ENCODE results near the gene PLCB1. TPM values are rescaled to one million over a fixed set of nuclear protein-coding genes. Genes with fewer than 3 reads are reported as not detected.
"Not testable (repeated sequence)": the region's sequence is repeated elsewhere in the genome, so short reads cannot be mapped to it uniquely, and the experiment has no call there.

Gene PLCB1
- total and polyA plus RNA-seq, 3 experiments from 2014 or later: 8.5 to 9.9 (median 8.8) TPM

- H3K27ac Mint-ChIP-seq; H3K27me3 ChIP-seq (ENCODE audit: insufficient read depth, low read length, poor library complexity, severe bottlenecking); H3K9me3 Mint-ChIP-seq; H3K36me3 ChIP-seq (ENCODE audit: insufficient read depth, low read length); H3K4me3 Mint-ChIP-seq; POLR2A ChIA-PET; H3K27ac ChIP-seq (ENCODE audit: low read depth, low read length); CTCF ChIA-PET; H3K36me3 Mint-ChIP-seq; H3K9me3 ChIP-seq (ENCODE audit: low read length); H3K4me1 Mint-ChIP-seq; H3K4me3 ChIP-seq (ENCODE audit: low read length); H3K4me1 ChIP-seq (ENCODE audit: insufficient read depth, low read length); DNase-seq: not testable (repeated sequence)
- peaks cover 13 to 28% of the 10 kb centered on the region in 2 donors for H3K27me3 Mint-ChIP-seq
Observed at GRCh38 chr20:8114612-8115011, 17.5 kb upstream of the PLCB1 start.

- no peaks in the 10 kb centered on the region for H3K36me3 ChIP-seq (ENCODE audit: insufficient read depth, low read length)
- H3K36me3 Mint-ChIP-seq: no peaks in the 10 kb centered on the region
- H3K27me3 Mint-ChIP-seq: peaks cover 11 to 36% of the 10 kb centered on the region in 2 donors
- H3K9me3 ChIP-seq (ENCODE audit: low read length): no peaks in the 10 kb centered on the region
- CTCF ChIA-PET: no interaction called here
- H3K4me3 Mint-ChIP-seq: no peak overlapping the region
- no peak overlapping the region for H3K4me3 ChIP-seq (ENCODE audit: low read length)
- H3K27ac Mint-ChIP-seq: no peak overlapping the region
- DNase-seq: no peak
- no peak overlapping the region for H3K27ac ChIP-seq (ENCODE audit: low read depth, low read length)
- no peaks in the 10 kb centered on the region for H3K27me3 ChIP-seq (ENCODE audit: insufficient read depth, low read length, poor library complexity, severe bottlenecking)
- no peaks in the 10 kb centered on the region for H3K4me1 ChIP-seq (ENCODE audit: insufficient read depth, low read length)
- POLR2A ChIA-PET: no interaction called here
- H3K9me3 Mint-ChIP-seq: peaks cover 0 to 3% (median under 1%) of the 10 kb centered on the region in 5 donors
- H3K4me1 Mint-ChIP-seq: no peaks in the 10 kb centered on the region
Observed at GRCh38 chr20:8115436-8115835, 16.6 kb upstream of the PLCB1 start.

GRCh38 chr20:8116067-8116811 lies 15.8 kb upstream of the PLCB1 start:
- H3K4me1 Mint-ChIP-seq: no peaks in the 10 kb centered on the region
- H3K4me1 ChIP-seq (ENCODE audit: insufficient read depth, low read length): no peaks in the 10 kb centered on the region
- no peaks in the 10 kb centered on the region for H3K36me3 ChIP-seq (ENCODE audit: insufficient read depth, low read length)
- no peaks in the 10 kb centered on the region for H3K27me3 ChIP-seq (ENCODE audit: insufficient read depth, low read length, poor library complexity, severe bottlenecking)
- no peak overlapping the region for H3K27ac ChIP-seq (ENCODE audit: low read depth, low read length)
- CTCF ChIA-PET: no interaction called here
- no peaks in the 10 kb centered on the region for H3K36me3 Mint-ChIP-seq
- no peak for DNase-seq
- no peaks in the 10 kb centered on the region for H3K9me3 ChIP-seq (ENCODE audit: low read length)
- no peak overlapping the region for H3K4me3 Mint-ChIP-seq
- H3K9me3 Mint-ChIP-seq: peaks cover 0 to 2% (median 0%) of the 10 kb centered on the region in 5 donors
- POLR2A ChIA-PET: no interaction called here
- no peak overlapping the region for H3K4me3 ChIP-seq (ENCODE audit: low read length)
- H3K27ac Mint-ChIP-seq: no peak overlapping the region
- peaks cover 11 to 36% of the 10 kb centered on the region in 2 donors for H3K27me3 Mint-ChIP-seq

GRCh38 chr20:8117636-8118035 lies 14.4 kb upstream of the PLCB1 start:
- Mint-ChIP-seq H3K27me3 (peaks cover 10 to 36% of the 10 kb centered on the region in 2 donors), H3K36me3 (no peaks in the 10 kb centered on the region), H3K4me3 (no peak overlapping the region), H3K27ac (no peak overlapping the region), H3K9me3 (peaks cover 0 to 1% (median 0%) of the 10 kb centered on the region in 5 donors), H3K4me1 (no peaks in the 10 kb centered on the region)
- no peak for DNase-seq
- ChIA-PET CTCF (no interaction called here), POLR2A (no interaction called here)
- Histone ChIP-seq H3K4me3 (ENCODE audit: low read length) (no peak overlapping the region), H3K27me3 (ENCODE audit: insufficient read depth, low read length, poor library complexity, severe bottlenecking) (no peaks in the 10 kb centered on the region), H3K36me3 (ENCODE audit: insufficient read depth, low read length) (no peaks in the 10 kb centered on the region), H3K9me3 (ENCODE audit: low read length) (no peaks in the 10 kb centered on the region), H3K27ac (ENCODE audit: low read depth, low read length) (no peak overlapping the region), H3K4me1 (ENCODE audit: insufficient read depth, low read length) (no peaks in the 10 kb centered on the region)

- no peak overlapping the region for H3K4me3 ChIP-seq (ENCODE audit: low read length)
- Mint-ChIP-seq H3K27ac (no peak overlapping the region), H3K27me3 (peaks cover 8 to 36% of the 10 kb centered on the region in 2 donors), H3K4me1 (no peaks in the 10 kb centered on the region), H3K4me3 (no peak overlapping the region), H3K36me3 (no peaks in the 10 kb centered on the region), H3K9me3 (no peaks in the 10 kb centered on the region)
- no peaks in the 10 kb centered on the region for H3K4me1 ChIP-seq (ENCODE audit: insufficient read depth, low read length)
- ChIA-PET POLR2A (no interaction called here), CTCF (no interaction called here)
- H3K9me3 ChIP-seq (ENCODE audit: low read length): no peaks in the 10 kb centered on the region
- H3K36me3 ChIP-seq (ENCODE audit: insufficient read depth, low read length): no peaks in the 10 kb centered on the region
- DNase-seq: no peak
- H3K27me3 ChIP-seq (ENCODE audit: insufficient read depth, low read length, poor library complexity, severe bottlenecking): no peaks in the 10 kb centered on the region
- H3K27ac ChIP-seq (ENCODE audit: low read depth, low read length): no peak overlapping the region
Observed at GRCh38 chr20:8118039-8118438, 14.0 kb upstream of the PLCB1 start.

- H3K9me3 ChIP-seq (ENCODE audit: low read length): no peaks in the 10 kb centered on the region
- no peak overlapping the region for H3K4me3 ChIP-seq (ENCODE audit: low read length)
- Mint-ChIP-seq H3K4me3 (no peak overlapping the region), H3K27me3 (peaks cover 2 to 36% of the 10 kb centered on the region in 2 donors), H3K27ac (no peak overlapping the region), H3K4me1 (no peaks in the 10 kb centered on the region), H3K9me3 (no peaks in the 10 kb centered on the region), H3K36me3 (no peaks in the 10 kb centered on the region)
- no peaks in the 10 kb centered on the region for H3K27me3 ChIP-seq (ENCODE audit: insufficient read depth, low read length, poor library complexity, severe bottlenecking)
- H3K36me3 ChIP-seq (ENCODE audit: insufficient read depth, low read length): no peaks in the 10 kb centered on the region
- no peak for DNase-seq
- no peak overlapping the region for H3K27ac ChIP-seq (ENCODE audit: low read depth, low read length)
- POLR2A ChIA-PET: no interaction called here
- no peaks in the 10 kb centered on the region for H3K4me1 ChIP-seq (ENCODE audit: insufficient read depth, low read length)
- CTCF ChIA-PET: no interaction called here
Observed at GRCh38 chr20:8118760-8119159, 13.3 kb upstream of the PLCB1 start.

GRCh38 chr20:8121666-8122065 lies 10.4 kb upstream of the PLCB1 start:
- no peaks in the 10 kb centered on the region for H3K9me3 Mint-ChIP-seq
- H3K27me3 Mint-ChIP-seq: peaks cover 0 to 32% of the 10 kb centered on the region in 2 donors
- no peaks in the 10 kb centered on the region for H3K36me3 ChIP-seq (ENCODE audit: insufficient read depth, low read length)
- CTCF ChIA-PET: no interaction called here
- DNase-seq: no peak
- no peak overlapping the region for H3K27ac Mint-ChIP-seq
- no peaks in the 10 kb centered on the region for H3K36me3 Mint-ChIP-seq
- POLR2A ChIA-PET: no interaction called here
- H3K4me3 Mint-ChIP-seq: no peak overlapping the region
- H3K4me1 ChIP-seq (ENCODE audit: insufficient read depth, low read length): no peaks in the 10 kb centered on the region
- no peak overlapping the region for H3K27ac ChIP-seq (ENCODE audit: low read depth, low read length)
- no peaks in the 10 kb centered on the region for H3K9me3 ChIP-seq (ENCODE audit: low read length)
- H3K4me1 Mint-ChIP-seq: no peaks in the 10 kb centered on the region
- no peaks in the 10 kb centered on the region for H3K27me3 ChIP-seq (ENCODE audit: insufficient read depth, low read length, poor library complexity, severe bottlenecking)
- H3K4me3 ChIP-seq (ENCODE audit: low read length): no peak overlapping the region

GRCh38 chr20:8124639-8125038 lies 7.4 kb upstream of the PLCB1 start:
- peaks cover 0 to 25% of the 10 kb centered on the region in 2 donors for H3K27me3 Mint-ChIP-seq

More at GRCh38 chr20:8124639-8125038, 7.4 kb upstream of the PLCB1 start:
- Histone ChIP-seq H3K9me3 (ENCODE audit: low read length) (no peaks in the 10 kb centered on the region), H3K27ac (ENCODE audit: low read depth, low read length) (no peak overlapping the region), H3K27me3 (ENCODE audit: insufficient read depth, low read length, poor library complexity, severe bottlenecking) (no peaks in the 10 kb centered on the region), H3K4me1 (ENCODE audit: insufficient read depth, low read length) (no peaks in the 10 kb centered on the region), H3K36me3 (ENCODE audit: insufficient read depth, low read length) (no peaks in the 10 kb centered on the region), H3K4me3 (ENCODE audit: low read length) (no peak overlapping the region)
- POLR2A ChIA-PET: no interaction called here
- no peaks in the 10 kb centered on the region for H3K9me3 Mint-ChIP-seq
- no peak for DNase-seq
- H3K4me1 Mint-ChIP-seq: no peaks in the 10 kb centered on the region
- no peak overlapping the region for H3K27ac Mint-ChIP-seq
- H3K36me3 Mint-ChIP-seq: no peaks in the 10 kb centered on the region
- H3K4me3 Mint-ChIP-seq: no peak overlapping the region
- CTCF ChIA-PET: interaction anchor here (1.3 kb wide), 1 partner anchor 598 kb away, joined by 4 read pairs; no protein-coding TSS in a partner anchor
